Esophagus muscularis mucosa (tissue), 4 donors: ENCODE measurements around the gene SLC2A8. TPM values are rescaled to one million over a fixed set of nuclear protein-coding genes. Genes with fewer than 3 reads are reported as not detected.
A peak's percentile ranks its signal among the peaks of the same experiment; 100 is the strongest.

Source experiments
- DNase-seq: peaks from one replicate; pipeline ENCODE4 v3.0.0-alpha.2; 2017; ENCODE audit errors: extremely low spot score
- H3K27ac ChIP-seq, 4 donors: fragments of 200-600 bp; sonication (generic); replicated peaks in 1 of 4; 1 replicate in 3 of 4; 2 replicates in 1 of 4; pipeline ENCODE4 v1.5.1; 2016 to 2019; ENCODE audit warnings: mild to moderate bottlenecking in 1 of 4
- H3K27me3 ChIP-seq, 4 donors: fragments of 200-600 bp; sonication (generic); one replicate each; pipeline versions ENCODE4 v1.5.1 to v1.6.0; 2016 to 2019
- H3K36me3 ChIP-seq, 4 donors: fragments of 200-600 bp; sonication (generic); one replicate each; pipeline ENCODE4 v1.5.1; 2016 to 2019
- H3K4me1 ChIP-seq, 4 donors: fragments of 200-600 bp; sonication (generic); one replicate each; pipeline ENCODE4 v1.5.1; 2016 to 2019
- H3K4me3 ChIP-seq, 4 donors: fragments of 200-600 bp; sonication (generic); 1 replicate in 2 of 4; 2 replicates in 2 of 4; pipeline ENCODE4 v1.5.1; 2016 to 2019; ENCODE audit warnings: mild to moderate bottlenecking in 4 of 4, moderate library complexity in 1 of 4
- H3K9me3 ChIP-seq, 4 donors: fragments of 200-600 bp; sonication (generic); 1 replicate in 3 of 4; 2 replicates in 1 of 4; pipeline ENCODE4 v1.5.1; 2016 to 2019
- CTCF ChIP-seq, 3 experiments: fragments of 200-600 bp in 2 of 3; fragments of 450-650 bp in 1 of 3; sonication (generic) in 2 of 3; IDR thresholded peaks; one replicate each; pipeline ENCODE4 v1.5.1; 2017 to 2019; ENCODE audit warnings: antibody characterized with exemption in 3 of 3, mild to moderate bottlenecking in 2 of 3, moderate library complexity in 1 of 3
- EP300 ChIP-seq: sonication (generic); formaldehyde crosslinking; IDR thresholded peaks from one replicate; pipeline ENCODE4 v1.6.1; 2017; ENCODE audit warnings: antibody characterized with exemption
- POLR2A ChIP-seq: fragments of 450-650 bp; IDR thresholded peaks from one replicate; pipeline ENCODE4 v1.6.1; 2017; ENCODE audit warnings: antibody characterized with exemption, moderate library complexity, mild to moderate bottlenecking, low read depth
- POLR2AphosphoS5 ChIP-seq, 2 donors: sonication (generic); formaldehyde crosslinking; IDR thresholded peaks; one replicate each; pipeline ENCODE4 v1.6.1; 2017; ENCODE audit warnings: antibody characterized with exemption in 2 of 2
- WGBS: methylation state at CpG from one replicate; pipeline ENCODE4 v1.1.5; 2018; 5-methylcytosine and 5-hydroxymethylcytosine counted together
- intact Hi-C: fragments of 100-400 bp; cut with DNase I; formaldehyde crosslinking; loops from one replicate; pipeline ENCODE4 v1.15.1; 2023
- total RNA-seq, 4 donors: library from RNA; depleted of rRNA; stranded (reverse); fragments of >200 nt; gene quantifications; one replicate each; pipeline versions ENCODE4 v1.1.0 to v1.2.1, GENCODE V29; 2016

Gene SLC2A8
- total RNA-seq, 4 donors from 2014 or later = 27.0 to 34.5 (median 31.7) TPM

- peak overlapping the region in 1 of 4 donors; percentile 37 for H3K27ac ChIP-seq
- no peaks in the 10 kb centered on the region for H3K27me3 ChIP-seq
- peaks cover 0 to 21% (median 11%) of the 10 kb centered on the region in 4 donors for H3K36me3 ChIP-seq
- no peak for DNase-seq
- 89% methylated on average over 5 of the region's 5 CpGs for WGBS
- no peak overlapping the region for H3K4me3 ChIP-seq
- intact Hi-C loops = no loop called here
- H3K9me3 ChIP-seq = no peaks in the 10 kb centered on the region
- peaks cover 5 to 16% (median 13%) of the 10 kb centered on the region in 4 donors for H3K4me1 ChIP-seq
- TF ChIP-seq POLR2AphosphoS5 (IDR thresholded peaks at IDR 0.05) (no peak), CTCF (IDR thresholded peaks at IDR 0.05) (no peak), POLR2A (no peak), EP300 (no peak)
Measured at GRCh38 chr9:127392976-127393375, 4.0 kb upstream of the SLC2A8 start.

GRCh38 chr9:127393645-127394044 lies 3.3 kb upstream of the SLC2A8 start:
- WGBS = 65% methylated on average over 2 of the region's 2 CpGs
- Histone ChIP-seq H3K4me3 (no peak overlapping the region), H3K27ac (no peak overlapping the region), H3K4me1 (peaks cover 11 to 21% (median 19%) of the 10 kb centered on the region in 4 donors), H3K36me3 (peaks cover 0 to 21% (median 11%) of the 10 kb centered on the region in 4 donors), H3K27me3 (no peaks in the 10 kb centered on the region), H3K9me3 (no peaks in the 10 kb centered on the region)
- intact Hi-C loops = no loop called here
- TF ChIP-seq EP300 (no peak), POLR2A (no peak), CTCF (IDR thresholded peaks at IDR 0.05) (no peak), POLR2AphosphoS5 (IDR thresholded peaks at IDR 0.05) (no peak)
- no peak for DNase-seq

- peak overlapping the region in 1 of 4 donors; percentile 74 for H3K27ac ChIP-seq
- no peaks in the 10 kb centered on the region for H3K9me3 ChIP-seq
- H3K4me3 ChIP-seq = peak overlapping the region; percentile 73 to 98 (median 94)
- peaks cover 0 to 24% (median 14%) of the 10 kb centered on the region in 4 donors for H3K36me3 ChIP-seq
- no peak for DNase-seq
- intact Hi-C loops = loop anchor here (2.0 kb wide), 1 partner anchor 55 kb away; the partner anchor contains the start of genes LRSAM1 and RPL12
- peaks cover 14 to 32% (median 27%) of the 10 kb centered on the region in 4 donors for H3K4me1 ChIP-seq
- H3K27me3 ChIP-seq = no peaks in the 10 kb centered on the region
- TF ChIP-seq POLR2A (no peak), EP300 (no peak), CTCF (IDR thresholded peaks at IDR 0.05) (no peak), POLR2AphosphoS5 (IDR thresholded peaks at IDR 0.05) (no peak)
- 78% methylated on average over 4 of the region's 7 CpGs for WGBS
Measured at GRCh38 chr9:127395497-127396252, 1.3 kb upstream of the SLC2A8 start.

GRCh38 chr9:127396253-127396807 lies 639 bp upstream of the SLC2A8 start:
- H3K4me1 ChIP-seq = peaks cover 14 to 32% (median 27%) of the 10 kb centered on the region in 4 donors
- no peak for DNase-seq
- H3K4me3 ChIP-seq = peak overlapping the region; percentile 73 to 98 (median 94)
- peak overlapping the region in 3 of 4 donors; percentile 55 to 74 (median 67) for H3K27ac ChIP-seq
- no peaks in the 10 kb centered on the region for H3K27me3 ChIP-seq
- intact Hi-C loops = loop anchor here (2.0 kb wide), 1 partner anchor 54 kb away; the partner anchor contains the start of genes LRSAM1 and RPL12
- no peaks in the 10 kb centered on the region for H3K9me3 ChIP-seq
- H3K36me3 ChIP-seq = peaks cover 0 to 27% (median 16%) of the 10 kb centered on the region in 4 donors
- TF ChIP-seq POLR2A (no peak), CTCF (IDR thresholded peaks at IDR 0.05) (no peak), POLR2AphosphoS5 (IDR thresholded peaks at IDR 0.05) (no peak), EP300 (no peak)
- WGBS = 8% methylated on average over 27 of the region's 27 CpGs
